H1 (cell line): ENCODE measurements around the gene WSCD2. TPM values are rescaled to one million over a fixed set of nuclear protein-coding genes. Genes with fewer than 3 reads are reported as not detected.

Experiments
- CTCF ChIA-PET: fragments of 300-600 bp; sonication (Branson Sonifier 250); formaldehyde crosslinking; loops from one replicate; lab custom pipeline; 2021; ENCODE audit not compliant: partially characterized antibody; lab: Charles Lee
- POLR2A ChIA-PET: fragments of 300-600 bp; sonication (Branson Sonifier 250); formaldehyde crosslinking; loops from one replicate; lab custom pipeline; 2021; ENCODE audit warnings: inconsistent platforms; ENCODE audit not compliant: partially characterized antibody; lab: Charles Lee
- DNase-seq, 2 experiments: peaks; one replicate each; pipeline versions ENCODE4 v3.0.0 to v3.0.0-alpha.2; 2010 to 2022; ENCODE audit warnings: low spot score in 2 of 2, low read depth in 1 of 2, mixed read lengths in 1 of 2
- FAIRE-seq: peaks from 2 replicates; lab custom pipeline; 2011; peaks lifted over from hg19 to GRCh38; lab: Jason Lieb, UNC
- H2AFZ ChIP-seq: 2 replicates; pipeline ENCODE4 v1.8.1; 2012; ENCODE audit warnings: low read length, inconsistent platforms
- H2AK5ac ChIP-seq: 2 replicates; pipeline ENCODE4 v1.6.1; 2013; ENCODE audit warnings: low read depth, low read length
- H2BK120ac ChIP-seq: replicated peaks from 2 replicates; pipeline ENCODE3; 2013; ENCODE audit warnings: low read depth, low read length, inconsistent platforms
- H2BK12ac ChIP-seq: 2 replicates; pipeline ENCODE4 v1.6.1; 2013; ENCODE audit warnings: low read depth, low read length
- H2BK15ac ChIP-seq: 2 replicates; pipeline ENCODE4 v1.6.1; 2013; ENCODE audit warnings: low read length
- H2BK20ac ChIP-seq: 2 replicates; pipeline ENCODE4 v1.6.1; 2013; ENCODE audit warnings: low read length
- H2BK5ac ChIP-seq: 2 replicates; pipeline ENCODE4 v1.6.1; 2013; ENCODE audit warnings: low read depth, low read length
- H3K14ac ChIP-seq: 2 replicates; pipeline ENCODE4 v1.6.1; 2013; ENCODE audit warnings: inconsistent platforms; ENCODE audit not compliant: insufficient read length
- H3K18ac ChIP-seq: 2 replicates; pipeline ENCODE4 v1.6.1; 2013; ENCODE audit warnings: low read length; ENCODE audit errors: extremely low read depth
- H3K23ac ChIP-seq: 2 replicates; pipeline ENCODE4 v1.6.1; 2013; ENCODE audit warnings: inconsistent platforms; ENCODE audit not compliant: insufficient read length
- H3K23me2 ChIP-seq: 2 replicates; pipeline ENCODE4 v1.6.1; 2013; ENCODE audit warnings: low read depth, low read length
- H3K27ac ChIP-seq: 2 replicates; pipeline ENCODE4 v1.6.1; 2011; ENCODE audit warnings: low read depth, low read length, inconsistent platforms
- H3K27me3 ChIP-seq, 4 experiments: replicated peaks in 1 of 4; 1 replicate in 1 of 4; 2 replicates in 3 of 4; pipeline versions ENCODE4 v1.6.1 to v1.8.1; 2011 to 2013; ENCODE audit warnings: low read length in 3 of 4, mild to moderate bottlenecking in 3 of 4, inconsistent platforms in 2 of 4, mixed read lengths in 2 of 4, moderate library complexity in 1 of 4; ENCODE audit not compliant: control insufficient read depth in 3 of 4, insufficient read depth in 3 of 4; ENCODE audit errors: extremely low read depth in 1 of 4
- H3K36me3 ChIP-seq, 4 experiments: 2 replicates each; pipeline versions ENCODE4 v1.6.1 to v1.8.1; 2011 to 2013; ENCODE audit warnings: mild to moderate bottlenecking in 4 of 4, low read length in 3 of 4, moderate library complexity in 2 of 4, control low read depth in 1 of 4, inconsistent platforms in 1 of 4; ENCODE audit not compliant: insufficient read depth in 4 of 4, control insufficient read depth in 2 of 4
- H3K4ac ChIP-seq: replicated peaks from 2 replicates; pipeline ENCODE3; 2013; ENCODE audit warnings: low read length, low read depth, mixed read lengths, inconsistent platforms; ENCODE audit not compliant: insufficient read length
- H3K4me1 ChIP-seq, 4 experiments: replicated peaks in 1 of 4; 1 replicate in 1 of 4; 2 replicates in 3 of 4; pipeline versions ENCODE4 v1.6.1 to v1.8.1; 2011 to 2013; ENCODE audit warnings: low read length in 3 of 4, inconsistent platforms in 2 of 4, mixed read lengths in 1 of 4; ENCODE audit not compliant: insufficient read depth in 4 of 4, control insufficient read depth in 3 of 4
- H3K4me2 ChIP-seq, 2 experiments: 2 replicates each; pipeline versions ENCODE4 v1.6.1 to v1.8.1; 2011 to 2013; ENCODE audit warnings: low read depth in 2 of 2, low read length in 2 of 2, control low read depth in 1 of 2, inconsistent platforms in 1 of 2, mild to moderate bottlenecking in 1 of 2; ENCODE audit not compliant: insufficient read depth in 1 of 2
- H3K4me3 ChIP-seq, 4 experiments: fragments of 200-600, 300-600 bp in 1 of 4; sonication (generic), shearing (Covaris generic), sonication (Bioruptor Twin) in 1 of 4; 2 replicates each; pipeline versions ENCODE4 v1.5.1 to v1.8.1; 2011 to 2016; ENCODE audit warnings: low read length in 4 of 4, low read depth in 3 of 4, control low read depth in 2 of 4, inconsistent platforms in 2 of 4, mild to moderate bottlenecking in 2 of 4, mixed read lengths in 1 of 4, moderate library complexity in 1 of 4; ENCODE audit not compliant: insufficient read depth in 2 of 4; ENCODE audit errors: extremely low read depth in 1 of 4
- H3K56ac ChIP-seq: replicated peaks from 2 replicates; pipeline ENCODE3; 2013; ENCODE audit warnings: low read depth, mild to moderate bottlenecking, mixed read lengths, low read length, inconsistent platforms; ENCODE audit not compliant: insufficient read length
- H3K79me1 ChIP-seq: 2 replicates; pipeline ENCODE4 v1.6.1; 2013; ENCODE audit warnings: low read depth, low read length, control low read depth
- H3K79me2 ChIP-seq, 2 experiments: 2 replicates each; pipeline versions ENCODE4 v1.6.1 to v1.8.1; 2012 to 2013; ENCODE audit warnings: low read length in 2 of 2, mild to moderate bottlenecking in 2 of 2, inconsistent platforms in 1 of 2; ENCODE audit not compliant: insufficient read depth in 2 of 2, control insufficient read depth in 1 of 2
- H3K9ac ChIP-seq, 4 experiments: replicated peaks in 1 of 4; 1 replicate in 1 of 4; 2 replicates in 3 of 4; pipeline versions ENCODE4 v1.6.1 to v1.8.1; 2011 to 2013; ENCODE audit warnings: low read depth in 3 of 4, low read length in 3 of 4, control low read depth in 2 of 4, mild to moderate bottlenecking in 2 of 4, moderate library complexity in 2 of 4, inconsistent platforms in 1 of 4; ENCODE audit errors: extremely low read depth in 1 of 4
- H3K9me3 ChIP-seq, 2 experiments: 2 replicates each; pipeline versions ENCODE4 v1.6.1 to v1.8.1; 2012 to 2013; ENCODE audit warnings: mild to moderate bottlenecking in 2 of 2, moderate library complexity in 2 of 2, control low read depth in 1 of 2, inconsistent platforms in 1 of 2, low read depth in 1 of 2, low read length in 1 of 2, mixed read lengths in 1 of 2; ENCODE audit not compliant: insufficient read depth in 2 of 2
- H4K20me1 ChIP-seq, 2 experiments: replicated peaks in 1 of 2; 2 replicates each; pipeline versions ENCODE3 to v1.8.1; 2011 to 2013; ENCODE audit warnings: inconsistent platforms in 2 of 2, low read length in 2 of 2, mild to moderate bottlenecking in 1 of 2; ENCODE audit not compliant: insufficient read depth in 2 of 2, control insufficient read depth in 1 of 2
- H4K5ac ChIP-seq: 2 replicates; pipeline ENCODE4 v1.6.1; 2013; ENCODE audit warnings: low read length, low read depth, mixed read lengths, inconsistent platforms; ENCODE audit not compliant: insufficient read length
- H4K8ac ChIP-seq: 2 replicates; pipeline ENCODE4 v1.8.0; 2013; ENCODE audit warnings: mild to moderate bottlenecking, moderate library complexity, low read length, inconsistent platforms; ENCODE audit not compliant: insufficient read depth; ENCODE audit errors: extremely low read depth
- H4K91ac ChIP-seq: replicated peaks from 2 replicates; pipeline ENCODE3; 2013; ENCODE audit warnings: low read length, mixed read lengths, inconsistent platforms; ENCODE audit not compliant: insufficient read length
- BRCA1 ChIP-seq: IDR thresholded peaks from 2 replicates; pipeline ENCODE4 v1.6.1; 2012; ENCODE audit warnings: low read depth, low read length, improper control_type of control experiment
- CBX5 ChIP-seq: fragments of 300-800, 300-1000 bp; sonication (generic); IDR thresholded peaks from 2 replicates; pipeline ENCODE4 v1.7.1; 2016; ENCODE audit warnings: antibody characterized with exemption, low read length, low read depth
- CBX8 ChIP-seq: fragments of 300-800, 300-1000 bp; sonication (generic); IDR thresholded peaks from 2 replicates; pipeline ENCODE4 v1.7.1; 2016; ENCODE audit warnings: low read depth, low read length, borderline replicate concordance
- CHD1 ChIP-seq: IDR thresholded peaks from 2 replicates; pipeline ENCODE4 v1.6.1; 2012; ENCODE audit warnings: low read depth, low read length, improper control_type of control experiment
- CHD2 ChIP-seq: IDR thresholded peaks from 2 replicates; pipeline ENCODE4 v1.6.1; 2012; ENCODE audit warnings: low read length, improper control_type of control experiment
- GTF2F1 ChIP-seq: IDR thresholded peaks from 2 replicates; pipeline ENCODE4 v1.6.1; 2012; ENCODE audit warnings: low read depth, low read length, improper control_type of control experiment, borderline replicate concordance
- MAX ChIP-seq: IDR thresholded peaks from 2 replicates; pipeline ENCODE4 v1.6.1; 2012; ENCODE audit warnings: inconsistent platforms
- NANOG ChIP-seq: IDR thresholded peaks from 2 replicates; pipeline ENCODE4 v1.6.1; 2011; ENCODE audit warnings: low read length, low read depth, mild to moderate bottlenecking, inconsistent platforms; ENCODE audit not compliant: insufficient read depth, poor library complexity, severe bottlenecking
- POLR2AphosphoS5 ChIP-seq: IDR thresholded peaks from 2 replicates; pipeline ENCODE4 v1.6.1; 2011; ENCODE audit warnings: low read depth, low read length
- POU5F1 ChIP-seq: IDR thresholded peaks from 2 replicates; pipeline ENCODE4 v1.6.1; 2011; ENCODE audit warnings: low read depth, mild to moderate bottlenecking, low read length, moderate library complexity
- RBBP5 ChIP-seq: IDR thresholded peaks from 2 replicates; pipeline ENCODE4 v1.7.1; 2012; ENCODE audit warnings: low read depth, mild to moderate bottlenecking, inconsistent platforms, low read length, moderate library complexity, borderline replicate concordance
- RFX5 ChIP-seq: IDR thresholded peaks from 2 replicates; pipeline ENCODE4 v1.6.1; 2011; ENCODE audit warnings: low read depth, low read length, improper control_type of control experiment, borderline replicate concordance
- SP1 ChIP-seq: IDR thresholded peaks from 2 replicates; pipeline ENCODE4 v1.6.1; 2011; ENCODE audit warnings: low read depth, low read length
- SP4 ChIP-seq: IDR thresholded peaks from 2 replicates; pipeline ENCODE4 v1.6.1; 2012; ENCODE audit warnings: low read length, inconsistent platforms
- SRF ChIP-seq: IDR thresholded peaks from 2 replicates; pipeline ENCODE4 v1.6.1; 2011; ENCODE audit warnings: mild to moderate bottlenecking, low read depth, low read length, moderate library complexity
- TAF7 ChIP-seq: optimal IDR thresholded peaks from 2 replicates; pipeline ENCODE3; 2011; ENCODE audit warnings: low read depth, mild to moderate bottlenecking, inconsistent platforms, low read length, moderate library complexity, borderline replicate concordance
- WGBS, 2 experiments: shearing (Covaris generic) in 1 of 2; methylation state at CpG; one replicate each; pipeline versions ENCODE4 v1.1.6 to v1.1.7; 2013 to 2015; ENCODE audit warnings: low lambda C conversion rate in 2 of 2, mixed read lengths in 2 of 2, inconsistent platforms in 1 of 2, low coverage in 1 of 2, missing lambda C conversion rate in 1 of 2; ENCODE audit not compliant: insufficient replicate concordance in 2 of 2, insufficient coverage in 1 of 2, insufficient read length in 1 of 2; ENCODE audit errors: extremely low coverage in 1 of 2, missing lambda C conversion rate in 1 of 2; 5-methylcytosine and 5-hydroxymethylcytosine counted together
- polyA plus RNA-seq, 7 experiments: library from polyadenylated mRNA; depleted of rRNA in 3 of 7; stranded (reverse) in 5 of 7; unstranded in 2 of 7; fragments of >200 nt in 5 of 7; fragments of 200-250 nt in 2 of 7; gene quantifications; 1 replicate in 5 of 7; 2 replicates in 1 of 7; 4 replicates in 1 of 7; pipeline versions ENCODE4 v1.2.1 to v1.2.3, GENCODE V29; 2011 to 2013; ENCODE audit warnings: missing spikeins in 2 of 7, mixed read lengths in 2 of 7
- total RNA-seq: library from RNA; stranded (reverse); fragmentation: NEBNext Ultra II Directional; extraction: Animal tissue kit (Norgen Biotek cat#: 25700); gene quantifications from 2 replicates; pipeline ENCODE4 v1.2.1, GENCODE V29; 2021

Gene WSCD2
- total and polyA plus RNA-seq, 2 of the 8 experiments (the other 6 are each of a cell fraction or from before 2014, with no cell fraction given) = 1.3 to 2.2 TPM

GRCh38 chr12:108093209-108093608 is 35.9 kb upstream of the WSCD2 start:
- H3K4me3 ChIP-seq = no peak overlapping the region; a peak in 1 of 8 replicates
- no peak overlapping the region for H3K9ac ChIP-seq
- H2BK20ac ChIP-seq = no peak overlapping the region
- FAIRE-seq (no peak), DNase-seq (no peak)
- H3K9me3 ChIP-seq = peaks cover 0 to 6% of the 10 kb centered on the region in 2 experiments; a peak in 1 of 4 replicates
- H3K23me2 ChIP-seq = no peaks in the 10 kb centered on the region
- H3K18ac ChIP-seq = no peak overlapping the region
- H3K36me3 ChIP-seq = no peaks in the 10 kb centered on the region
- POLR2A ChIA-PET = no interaction called here
- H4K8ac ChIP-seq = no peak overlapping the region
- H3K4me1 ChIP-seq = peaks cover 0 to 4% (median 1%) of the 10 kb centered on the region in 4 experiments; a peak in 2 of 7 replicates
- no peak overlapping the region for H4K5ac ChIP-seq
- no peak overlapping the region for H3K4ac ChIP-seq
- no peaks in the 10 kb centered on the region for H3K79me2 ChIP-seq
- no peak overlapping the region for H2AFZ ChIP-seq
- CTCF ChIA-PET = interaction anchor here (1.2 to 2.3 kb wide), 5 partner anchors 15 to 100 kb away, joined by 3 to 8 read pairs (median 5); partner anchors contain the start of gene WSCD2
- H3K56ac ChIP-seq = no peak overlapping the region
- H2BK5ac ChIP-seq = no peak overlapping the region
- H2BK15ac ChIP-seq = no peak overlapping the region
- no peak overlapping the region for H2BK120ac ChIP-seq
- no peaks in the 10 kb centered on the region for H4K20me1 ChIP-seq
- H3K79me1 ChIP-seq = no peaks in the 10 kb centered on the region
- no peak overlapping the region for H3K4me2 ChIP-seq
- H4K91ac ChIP-seq = no peak overlapping the region
- 94% methylated on average over 4 of the region's 4 CpGs; no CpG with 5 or more reads in 1 of the 2 experiments for WGBS, 2 experiments
- no peak overlapping the region for H3K23ac ChIP-seq
- H2BK12ac ChIP-seq = no peak overlapping the region
- no peak overlapping the region for H3K27ac ChIP-seq
- no peak overlapping the region for H2AK5ac ChIP-seq
- no peak overlapping the region for H3K14ac ChIP-seq
- H3K27me3 ChIP-seq = no peaks in the 10 kb centered on the region; a peak in 1 of 7 replicates
- TF ChIP-seq RFX5 = no peak
- no peak for TF ChIP-seq SP4
- no peak for TF ChIP-seq GTF2F1
- TF ChIP-seq CBX5 = no peak
- no peak for TF ChIP-seq RBBP5
- no peak for TF ChIP-seq TAF7
- TF ChIP-seq CBX8 = no peak
- no peak for TF ChIP-seq BRCA1
- no peak for TF ChIP-seq POU5F1
- no peak for TF ChIP-seq SRF
- TF ChIP-seq POLR2AphosphoS5 = no peak
- no peak for TF ChIP-seq NANOG
- TF ChIP-seq SP1 = no peak
- no peak for TF ChIP-seq CHD1
- no peak for TF ChIP-seq CHD2
- TF ChIP-seq MAX = no peak
